ENCODE data around the gene POPDC3. TPM values are rescaled to one million over a fixed set of nuclear protein-coding genes. Genes with fewer than 3 reads are reported as not detected.

POPDC3 gene
- polyA plus RNA-seq, 1 experiment = 8.6 TPM

DNA sequence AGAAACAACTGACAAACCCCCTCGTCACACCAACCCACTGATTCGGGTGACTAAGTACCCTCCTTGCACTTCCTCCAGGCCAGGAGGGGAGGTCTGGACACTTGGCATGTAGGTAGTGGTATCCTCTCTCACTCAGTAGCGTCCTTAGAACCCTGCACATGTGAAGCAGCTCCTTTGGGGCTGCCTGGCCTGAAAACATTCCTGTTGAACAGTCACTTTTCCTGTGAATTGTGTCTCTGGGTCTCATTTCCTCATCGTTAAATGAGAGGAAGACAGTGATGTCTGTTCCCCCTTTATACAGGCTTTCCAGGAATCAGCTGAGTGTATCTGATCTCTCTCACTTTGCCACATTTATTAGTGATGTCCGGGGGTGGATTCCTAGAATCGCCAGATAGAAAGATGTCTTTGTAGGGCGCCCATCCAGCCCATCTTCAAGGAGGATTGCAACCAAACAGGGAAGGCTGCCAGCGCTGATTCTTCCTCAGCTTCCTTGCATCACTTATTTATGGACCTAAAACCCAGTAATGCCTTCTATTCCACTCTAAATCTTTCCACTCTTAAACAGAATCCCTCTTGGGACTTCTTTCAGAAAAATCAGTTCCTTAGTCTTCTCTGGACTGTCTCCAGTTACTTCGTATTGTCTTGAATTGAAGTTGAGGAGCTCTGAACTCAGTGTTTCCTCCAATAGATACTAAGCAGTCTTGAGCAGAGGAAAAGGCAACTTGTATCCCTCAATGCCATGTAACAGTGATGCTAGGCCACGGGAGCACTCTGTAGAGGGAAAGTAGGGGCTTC lies 9.4 kb upstream of the POPDC3 start:
- CTCF ChIA-PET = interaction anchor here (0.7 kb wide), 1 partner anchor 10 kb away, joined by 3 read pairs; no protein-coding TSS in a partner anchor
- Histone ChIP-seq H3K4me3 (ENCODE audit: low read depth, low read length) (no peak overlapping the region), H3K36me3 (ENCODE audit: control insufficient read depth, insufficient read depth, low read length) (no peaks in the 10 kb centered on the region), H3K27me3 (ENCODE audit: control insufficient read depth, insufficient read depth, low read length) (no peaks in the 10 kb centered on the region)
- TF ChIP-seq, protein P1, sequence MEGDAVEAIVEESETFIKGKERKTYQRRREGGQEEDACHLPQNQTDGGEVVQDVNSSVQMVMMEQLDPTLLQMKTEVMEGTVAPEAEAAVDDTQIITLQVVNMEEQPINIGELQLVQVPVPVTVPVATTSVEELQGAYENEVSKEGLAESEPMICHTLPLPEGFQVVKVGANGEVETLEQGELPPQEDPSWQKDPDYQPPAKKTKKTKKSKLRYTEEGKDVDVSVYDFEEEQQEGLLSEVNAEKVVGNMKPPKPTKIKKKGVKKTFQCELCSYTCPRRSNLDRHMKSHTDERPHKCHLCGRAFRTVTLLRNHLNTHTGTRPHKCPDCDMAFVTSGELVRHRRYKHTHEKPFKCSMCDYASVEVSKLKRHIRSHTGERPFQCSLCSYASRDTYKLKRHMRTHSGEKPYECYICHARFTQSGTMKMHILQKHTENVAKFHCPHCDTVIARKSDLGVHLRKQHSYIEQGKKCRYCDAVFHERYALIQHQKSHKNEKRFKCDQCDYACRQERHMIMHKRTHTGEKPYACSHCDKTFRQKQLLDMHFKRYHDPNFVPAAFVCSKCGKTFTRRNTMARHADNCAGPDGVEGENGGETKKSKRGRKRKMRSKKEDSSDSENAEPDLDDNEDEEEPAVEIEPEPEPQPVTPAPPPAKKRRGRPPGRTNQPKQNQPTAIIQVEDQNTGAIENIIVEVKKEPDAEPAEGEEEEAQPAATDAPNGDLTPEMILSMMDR (IDR thresholded peaks at IDR 0.05; ENCODE audit: insufficient read depth, low read depth, low read length) = no peak
- POLR2A ChIA-PET = no interaction called here
- DNase-seq (ENCODE audit: low read depth) = no peak

DNA sequence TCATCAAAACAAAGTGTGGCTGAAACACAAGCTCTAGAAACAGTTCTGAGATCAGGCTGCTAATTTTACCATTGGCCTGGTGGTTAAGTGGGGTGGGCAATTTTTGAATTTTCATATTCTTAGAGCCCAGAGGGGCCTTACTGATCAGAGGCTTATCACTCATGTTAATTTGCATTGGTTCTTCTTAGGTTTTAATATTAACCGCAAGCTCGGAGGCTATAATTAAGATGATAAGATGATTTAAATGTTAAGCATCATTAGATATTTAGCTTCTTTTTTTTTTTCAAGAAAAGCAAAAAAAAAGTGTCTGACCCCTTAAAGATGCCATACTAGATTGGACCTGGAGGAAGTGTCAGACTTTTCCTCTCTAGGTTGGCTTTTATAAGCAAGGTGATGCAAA lies 8.4 kb upstream of the POPDC3 start:
- TF ChIP-seq, protein P1 (IDR thresholded peaks at IDR 0.05; ENCODE audit: insufficient read depth, low read depth, low read length) = no peak
- Histone ChIP-seq H3K4me3 (ENCODE audit: low read depth, low read length) (no peak overlapping the region), H3K36me3 (ENCODE audit: control insufficient read depth, insufficient read depth, low read length) (no peaks in the 10 kb centered on the region), H3K27me3 (ENCODE audit: control insufficient read depth, insufficient read depth, low read length) (no peaks in the 10 kb centered on the region)
- no peak for DNase-seq (ENCODE audit: low read depth)
- POLR2A ChIA-PET = no interaction called here
- CTCF ChIA-PET = no interaction called here

DNA sequence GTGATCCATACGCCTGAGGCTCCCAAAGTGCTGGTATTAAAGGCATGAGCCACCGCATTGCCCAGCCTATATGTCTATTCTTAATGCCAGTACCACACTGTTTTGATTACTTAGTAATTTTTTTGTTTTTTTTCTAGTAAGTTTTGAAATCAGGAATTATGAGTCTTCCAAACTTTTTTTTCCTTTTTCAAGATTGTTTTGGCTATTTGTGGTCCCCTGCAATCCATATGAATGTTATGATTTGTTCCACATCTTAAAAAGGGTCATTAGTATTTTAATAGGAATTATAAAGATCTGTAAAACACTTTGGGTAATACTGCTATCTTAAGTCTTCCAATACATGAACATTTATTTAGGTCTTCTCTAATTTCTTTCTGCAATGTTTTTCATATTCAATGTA lies 6.8 kb upstream of the POPDC3 start:
- no peak overlapping the region for H3K4me3 ChIP-seq (ENCODE audit: low read depth, low read length)
- DNase-seq (ENCODE audit: low read depth) = no peak

DNA sequence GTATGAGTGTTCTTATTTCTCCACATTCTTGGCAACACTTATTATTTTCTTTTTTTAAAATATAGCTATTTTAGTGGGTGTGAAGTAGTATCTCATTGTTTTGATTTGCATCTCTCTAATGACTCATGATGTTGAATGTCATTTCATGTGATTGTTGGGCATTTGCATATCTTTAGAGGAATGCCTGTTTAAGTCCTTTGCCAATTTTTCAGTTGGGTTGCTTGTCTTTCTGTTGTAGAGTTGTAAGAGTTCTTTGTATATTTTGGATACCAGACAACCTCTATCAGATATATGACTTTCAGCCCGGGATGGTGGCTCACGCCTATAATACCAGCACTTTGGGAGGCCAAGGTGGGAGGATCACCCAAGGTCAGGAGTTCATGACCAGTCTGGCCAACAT lies 5.1 kb upstream of the POPDC3 start:
- TF ChIP-seq, protein P1 (IDR thresholded peaks at IDR 0.05; ENCODE audit: insufficient read depth, low read depth, low read length) = no peak
- H3K36me3 ChIP-seq (ENCODE audit: control insufficient read depth, insufficient read depth, low read length) = no peaks in the 10 kb centered on the region
- H3K27me3 ChIP-seq (ENCODE audit: control insufficient read depth, insufficient read depth, low read length) = no peaks in the 10 kb centered on the region
- no peak overlapping the region for H3K4me3 ChIP-seq (ENCODE audit: low read depth, low read length)
- POLR2A ChIA-PET = no interaction called here
- no peak for DNase-seq (ENCODE audit: low read depth)
- CTCF ChIA-PET = no interaction called here

More for the DNA sequence above, 6.8 kb upstream of the POPDC3 start:
- POLR2A ChIA-PET = no interaction called here
- TF ChIP-seq, protein P1 (IDR thresholded peaks at IDR 0.05; ENCODE audit: insufficient read depth, low read depth, low read length) = no peak
- Histone ChIP-seq H3K36me3 (ENCODE audit: control insufficient read depth, insufficient read depth, low read length) (no peaks in the 10 kb centered on the region), H3K27me3 (ENCODE audit: control insufficient read depth, insufficient read depth, low read length) (no peaks in the 10 kb centered on the region)
- CTCF ChIA-PET = no interaction called here

DNA sequence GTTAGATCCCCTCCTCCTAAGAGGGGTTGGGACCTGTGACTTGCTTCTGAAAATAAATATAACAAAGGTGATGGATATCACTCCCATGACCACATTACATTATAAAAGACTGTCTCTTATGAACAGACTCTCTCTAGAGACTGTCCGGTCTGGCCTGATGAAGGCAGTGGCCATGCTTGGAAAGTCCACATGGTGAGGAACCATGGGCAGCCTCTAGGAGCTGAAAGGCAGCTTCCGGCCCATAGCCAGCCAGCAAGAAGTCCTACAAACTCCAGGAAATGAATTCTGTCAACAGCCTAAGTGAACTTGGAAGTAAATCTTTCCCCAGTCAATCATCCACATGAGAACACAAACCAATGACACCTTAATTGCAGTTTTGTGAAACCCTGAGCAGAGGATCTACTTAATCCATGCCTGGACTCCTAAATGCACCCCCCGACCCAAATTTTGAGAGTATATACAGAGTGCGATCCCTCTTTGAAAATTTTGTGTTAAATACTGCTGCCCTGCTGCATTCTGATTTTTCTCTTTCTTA lies 2.2 kb upstream of the POPDC3 start:
- CTCF ChIA-PET = interaction anchor here (0.9 to 1.7 kb wide), 5 partner anchors 11 to 221 kb away, joined by 3 to 4 read pairs (median 3); partner anchors contain the start of gene PREP
- Histone ChIP-seq H3K36me3 (ENCODE audit: control insufficient read depth, insufficient read depth, low read length) (no peaks in the 10 kb centered on the region), H3K27me3 (ENCODE audit: control insufficient read depth, insufficient read depth, low read length) (no peaks in the 10 kb centered on the region), H3K4me3 (ENCODE audit: low read depth, low read length) (no peak overlapping the region)
- POLR2A ChIA-PET = no interaction called here
- TF ChIP-seq, protein P1 (IDR thresholded peaks at IDR 0.05; ENCODE audit: insufficient read depth, low read depth, low read length) = no peak
- DNase-seq (ENCODE audit: low read depth) = no peak
